ENCODE data around the gene PPP1R9A.

- TF ChIP-seq CTCF (IDR thresholded peaks at IDR 0.05), result no peak
- no peak for TF ChIP-seq ZFX (IDR thresholded peaks at IDR 0.05; ENCODE audit: borderline replicate concordance)
Measured at GRCh38 chr7:95276114-95276513, 368.7 kb downstream of the PPP1R9A start.
